Lower leg skin (tissue), 3 donors: ENCODE results near the gene PCDHGA11.

Experiments
- POLR2A ChIP-seq, 2 donors: fragments of 450-650 bp; IDR thresholded peaks; one replicate each; pipeline ENCODE4 v1.6.1; 2016 to 2017; ENCODE audit warnings: antibody characterized with exemption in 2 of 2, mild to moderate bottlenecking in 1 of 2, moderate library complexity in 1 of 2
- TF ChIP-seq, protein P1 (sequence below), 3 donors: fragments of 450-650 bp; IDR thresholded peaks; one replicate each; pipeline ENCODE4 v1.5.1; 2016; ENCODE audit warnings: antibody characterized with exemption in 3 of 3, mild to moderate bottlenecking in 3 of 3, moderate library complexity in 2 of 3

DNA sequence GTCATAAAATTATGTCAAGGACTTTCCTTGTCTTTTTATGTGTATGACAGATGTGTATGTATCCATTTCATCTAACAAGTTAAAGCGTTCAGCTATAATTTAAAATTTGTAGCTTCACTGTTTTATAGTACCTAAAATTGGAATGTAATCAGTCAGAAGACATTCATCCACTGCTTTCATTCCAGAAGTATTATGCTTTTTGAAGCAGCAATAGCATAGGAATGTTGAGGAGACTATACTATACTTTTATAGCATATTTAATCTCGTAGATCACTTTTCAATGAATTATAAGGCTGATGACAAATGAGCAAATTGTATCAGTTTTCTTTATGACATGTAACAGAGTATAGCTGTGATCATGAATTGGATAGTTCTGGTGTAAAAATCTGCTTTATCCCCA, 16.4 kb downstream of the PCDHGA11 start:
- TF ChIP-seq, protein P1, sequence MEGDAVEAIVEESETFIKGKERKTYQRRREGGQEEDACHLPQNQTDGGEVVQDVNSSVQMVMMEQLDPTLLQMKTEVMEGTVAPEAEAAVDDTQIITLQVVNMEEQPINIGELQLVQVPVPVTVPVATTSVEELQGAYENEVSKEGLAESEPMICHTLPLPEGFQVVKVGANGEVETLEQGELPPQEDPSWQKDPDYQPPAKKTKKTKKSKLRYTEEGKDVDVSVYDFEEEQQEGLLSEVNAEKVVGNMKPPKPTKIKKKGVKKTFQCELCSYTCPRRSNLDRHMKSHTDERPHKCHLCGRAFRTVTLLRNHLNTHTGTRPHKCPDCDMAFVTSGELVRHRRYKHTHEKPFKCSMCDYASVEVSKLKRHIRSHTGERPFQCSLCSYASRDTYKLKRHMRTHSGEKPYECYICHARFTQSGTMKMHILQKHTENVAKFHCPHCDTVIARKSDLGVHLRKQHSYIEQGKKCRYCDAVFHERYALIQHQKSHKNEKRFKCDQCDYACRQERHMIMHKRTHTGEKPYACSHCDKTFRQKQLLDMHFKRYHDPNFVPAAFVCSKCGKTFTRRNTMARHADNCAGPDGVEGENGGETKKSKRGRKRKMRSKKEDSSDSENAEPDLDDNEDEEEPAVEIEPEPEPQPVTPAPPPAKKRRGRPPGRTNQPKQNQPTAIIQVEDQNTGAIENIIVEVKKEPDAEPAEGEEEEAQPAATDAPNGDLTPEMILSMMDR (IDR thresholded peaks at IDR 0.05): no peak
- no peak for TF ChIP-seq POLR2A (IDR thresholded peaks at IDR 0.05)
